CD4-positive, alpha-beta memory T cell (primary cell): ENCODE measurements around the gene FBXO21. TPM values are rescaled to one million over a fixed set of nuclear protein-coding genes. Genes with fewer than 3 reads are reported as not detected.

Experiments used
- CTCF ChIA-PET: fragments of 350-600 bp; sonication (Branson Sonifier 250); formaldehyde crosslinking; loops from one replicate; lab custom pipeline; 2021; ENCODE audit warnings: inconsistent platforms; ENCODE audit not compliant: partially characterized antibody; lab: Charles Lee
- POLR2A ChIA-PET: fragments of 350-600 bp; sonication (Branson Sonifier 250); formaldehyde crosslinking; loops from one replicate; lab custom pipeline; 2021; ENCODE audit not compliant: partially characterized antibody; lab: Charles Lee
- DNase-seq, 5 donors: peaks; one replicate each; pipeline versions ENCODE4 v3.0.0 to v3.0.0-alpha.2; 2020 to 2022; ENCODE audit warnings: mixed read lengths in 1 of 5
- H3K27ac ChIP-seq: one replicate; pipeline ENCODE4 v1.7.0; 2013; ENCODE audit warnings: low read depth, low read length
- H3K27me3 ChIP-seq: 2 replicates; pipeline ENCODE4 v1.7.0; 2013; ENCODE audit warnings: mild to moderate bottlenecking, low read length, moderate library complexity; ENCODE audit not compliant: insufficient read depth
- H3K36me3 ChIP-seq: 2 replicates; pipeline ENCODE4 v1.7.0; 2013; ENCODE audit warnings: mild to moderate bottlenecking, low read length, moderate library complexity; ENCODE audit not compliant: insufficient read depth
- H3K4me1 ChIP-seq: 2 replicates; pipeline ENCODE4 v1.7.0; 2013; ENCODE audit warnings: mild to moderate bottlenecking, low read length, moderate library complexity; ENCODE audit not compliant: insufficient read depth
- H3K4me3 ChIP-seq, 2 donors: one replicate each; pipeline ENCODE4 v1.7.0; 2013; ENCODE audit warnings: low read length in 2 of 2, mild to moderate bottlenecking in 1 of 2
- H3K9me3 ChIP-seq, 2 donors: one replicate each; pipeline ENCODE4 v1.7.0; 2013; ENCODE audit warnings: low read length in 2 of 2, control low read depth in 1 of 2; ENCODE audit not compliant: control insufficient read depth in 1 of 2
- H3K27ac Mint-ChIP-seq, 7 donors: one replicate each; pipeline ENCODE4 v1.8.0; 2020 to 2021; ENCODE audit warnings: mixed read lengths in 7 of 7, mild to moderate bottlenecking in 6 of 7, inconsistent platforms in 3 of 7, moderate library complexity in 3 of 7
- H3K27me3 Mint-ChIP-seq, 2 donors: one replicate each; pipeline ENCODE4 v1.8.0; 2020 to 2021; ENCODE audit warnings: mixed read lengths in 2 of 2
- H3K36me3 Mint-ChIP-seq, 2 donors: one replicate each; pipeline ENCODE4 v1.8.0; 2020 to 2021; ENCODE audit warnings: mixed read lengths in 2 of 2, inconsistent platforms in 1 of 2, mild to moderate bottlenecking in 1 of 2
- H3K4me1 Mint-ChIP-seq, 4 donors: one replicate each; pipeline ENCODE4 v1.8.0; 2020 to 2021; ENCODE audit warnings: mixed read lengths in 4 of 4, mild to moderate bottlenecking in 1 of 4
- H3K4me3 Mint-ChIP-seq, 8 donors: one replicate each; pipeline ENCODE4 v1.8.0; 2020 to 2021; ENCODE audit warnings: mixed read lengths in 8 of 8, mild to moderate bottlenecking in 7 of 8, moderate library complexity in 6 of 8, inconsistent platforms in 3 of 8
- H3K9me3 Mint-ChIP-seq, 8 donors: one replicate each; pipeline ENCODE4 v1.8.0; 2020 to 2021; ENCODE audit warnings: mixed read lengths in 8 of 8, mild to moderate bottlenecking in 5 of 8, inconsistent platforms in 3 of 8, moderate library complexity in 1 of 8
- intact Hi-C: fragments of 100-400 bp; cut with micrococcal nuclease; formaldehyde crosslinking; loops from one replicate; pipeline ENCODE4 v1.15.1; 2023
- polyA plus RNA-seq, 2 donors: library from polyadenylated mRNA; unstranded; fragments of 300-500 nt; fragmentation: Illumina TruSeq; gene quantifications; one replicate each; pipeline ENCODE4 v1.2.3, GENCODE V29; 2021
- total RNA-seq, 2 experiments: library from RNA; stranded (reverse); gene quantifications; one replicate each; pipeline ENCODE4 v1.2.3, GENCODE V29; 2021

The FBXO21 gene
- total and polyA plus RNA-seq, 4 experiments from 2014 or later, result 41.9 to 61.4 (median 49.9) TPM

DNA sequence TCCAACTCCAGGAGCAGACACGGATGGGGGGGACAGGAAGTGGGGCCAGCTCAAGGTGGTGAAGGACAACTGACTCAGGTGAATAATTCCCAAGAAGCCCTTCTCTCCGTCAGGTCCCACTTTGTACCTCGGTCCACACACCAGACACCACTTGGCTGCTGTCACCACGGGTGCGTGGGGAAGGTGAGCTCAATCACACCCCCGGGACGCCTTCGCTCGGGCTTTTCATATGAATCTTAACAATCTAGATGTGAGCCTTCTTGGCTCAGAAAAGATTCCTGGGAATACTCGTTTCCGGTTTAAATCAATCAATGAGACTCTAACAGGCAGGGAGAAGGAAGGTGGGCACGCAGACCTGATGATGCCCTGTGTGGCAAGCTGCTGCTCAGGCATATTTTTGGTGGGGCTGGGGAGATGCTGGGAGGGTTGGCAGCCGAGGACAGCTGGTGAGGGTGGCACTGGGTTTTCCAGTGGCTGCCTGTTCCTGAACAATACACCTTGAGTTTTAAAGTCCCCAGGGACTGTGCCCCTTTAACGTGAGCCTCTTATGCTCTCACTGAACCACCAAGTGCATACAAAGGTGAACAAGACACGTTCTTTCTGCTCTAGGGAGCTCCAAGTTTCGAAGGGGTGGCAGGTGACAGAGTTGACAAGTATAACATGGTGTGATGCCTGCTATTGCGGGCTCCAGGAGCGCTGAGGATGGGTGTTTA is 96.2 kb downstream of the FBXO21 start:
- intact Hi-C loops, result no loop called here

DNA sequence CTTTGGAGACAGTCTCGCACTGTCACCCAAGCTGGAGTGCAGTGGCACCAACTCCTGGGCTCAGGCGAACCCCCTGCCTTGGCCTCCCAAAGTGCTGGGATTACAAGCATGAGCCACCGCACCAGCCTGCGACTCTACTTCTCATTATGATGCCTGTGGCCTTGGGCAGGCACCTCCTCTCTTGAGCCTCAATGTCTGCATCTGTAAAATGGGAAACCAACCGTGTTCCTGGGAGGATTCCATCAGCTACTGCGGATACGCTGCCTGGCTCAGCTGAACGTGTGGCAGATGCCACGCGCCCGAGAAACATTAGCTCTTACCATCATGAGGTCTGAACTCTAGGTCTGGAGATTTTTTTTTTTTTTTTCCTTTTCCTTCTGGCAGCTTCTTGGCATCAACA is 96.8 kb downstream of the FBXO21 start:
- Mint-ChIP-seq H3K27ac (no peak overlapping the region), H3K4me1 (peaks cover 3 to 28% (median 12%) of the 10 kb centered on the region in 4 donors), H3K27me3 (peaks cover 6 to 8% of the 10 kb centered on the region in 2 donors), H3K36me3 (peaks cover 3 to 8% of the 10 kb centered on the region in 2 donors), H3K4me3 (no peak overlapping the region), H3K9me3 (peaks cover 0 to 14% (median 9%) of the 10 kb centered on the region in 8 donors)
- no peaks in the 10 kb centered on the region for H3K36me3 ChIP-seq
- ChIA-PET CTCF (no interaction called here), POLR2A (interaction anchor here (0.8 kb wide), 1 partner anchor 60 kb away, joined by 3 read pairs; no protein-coding TSS in a partner anchor)
- H3K4me3 ChIP-seq, result no peak overlapping the region
- no peaks in the 10 kb centered on the region for H3K27me3 ChIP-seq
- no peaks in the 10 kb centered on the region for H3K9me3 ChIP-seq
- H3K27ac ChIP-seq, result no peak overlapping the region
- H3K4me1 ChIP-seq, result peaks cover 14% of the 10 kb centered on the region
- DNase-seq, result no peak
- intact Hi-C loops, result no loop called here

More for the DNA sequence above, 96.2 kb downstream of the FBXO21 start:
- no peaks in the 10 kb centered on the region for H3K9me3 ChIP-seq
- ChIA-PET CTCF (interaction anchor here (1.2 kb wide), 1 partner anchor 14 kb away, joined by 4 read pairs; no protein-coding TSS in a partner anchor), POLR2A (interaction anchor here (0.8 kb wide), 1 partner anchor 61 kb away, joined by 3 read pairs; no protein-coding TSS in a partner anchor)
- Mint-ChIP-seq H3K4me1 (peaks cover 3 to 28% (median 12%) of the 10 kb centered on the region in 4 donors), H3K27ac (peak overlapping the region in 2 of 7 donors; percentile 12 to 37), H3K9me3 (peaks cover 0 to 10% (median 8%) of the 10 kb centered on the region in 8 donors), H3K4me3 (no peak overlapping the region), H3K36me3 (peaks cover 3 to 8% of the 10 kb centered on the region in 2 donors), H3K27me3 (peaks cover 6 to 8% of the 10 kb centered on the region in 2 donors)
- peaks cover 14% of the 10 kb centered on the region for H3K4me1 ChIP-seq
- no peak for DNase-seq
- H3K36me3 ChIP-seq, result no peaks in the 10 kb centered on the region
- no peak overlapping the region for H3K27ac ChIP-seq
- H3K4me3 ChIP-seq, result no peak overlapping the region
- no peaks in the 10 kb centered on the region for H3K27me3 ChIP-seq

DNA sequence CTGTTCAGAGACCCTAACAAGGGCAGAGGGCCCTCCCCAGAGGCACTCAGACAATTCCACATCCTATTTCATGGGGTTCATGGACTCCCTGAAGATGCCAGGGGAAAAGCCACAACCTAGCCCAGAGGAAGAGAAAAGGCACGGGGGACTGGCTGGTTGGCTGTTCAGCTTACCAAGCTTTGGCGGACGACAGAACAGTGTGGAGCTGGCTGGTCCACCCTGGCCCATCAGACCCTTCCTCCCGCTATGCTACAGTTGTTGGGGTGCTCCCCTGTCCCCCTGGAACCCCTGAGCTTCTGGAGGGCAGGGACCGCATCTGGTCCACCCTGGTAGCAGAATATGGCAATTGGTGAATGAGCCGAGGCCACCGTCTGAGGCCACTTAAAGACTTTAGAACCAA is 97.4 kb downstream of the FBXO21 start:
- no peak overlapping the region for H3K4me3 Mint-ChIP-seq

DNA sequence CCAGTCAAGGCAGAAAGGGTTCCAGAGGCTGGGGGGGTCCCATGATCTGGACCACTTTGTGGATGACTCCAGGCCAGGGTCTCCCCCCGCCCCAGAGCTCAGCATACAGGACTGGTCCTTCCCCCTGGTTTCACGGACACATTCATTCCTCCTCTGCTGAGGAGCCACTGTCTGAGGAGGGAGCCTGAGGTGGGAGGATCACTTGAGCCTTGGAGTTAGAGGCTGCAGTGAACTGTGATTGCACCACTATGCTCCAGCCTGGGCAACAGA is 97.8 kb downstream of the FBXO21 start:
- peaks cover 4% of the 10 kb centered on the region for H3K4me1 ChIP-seq
- no peak overlapping the region for H3K27ac ChIP-seq
- ChIA-PET POLR2A (no interaction called here), CTCF (no interaction called here)
- H3K4me3 ChIP-seq, result no peak overlapping the region
- no peaks in the 10 kb centered on the region for H3K9me3 ChIP-seq
- DNase-seq, result no peak
- H3K36me3 ChIP-seq, result no peaks in the 10 kb centered on the region
- no peak overlapping the region for H3K4me3 Mint-ChIP-seq
- peaks cover 6 to 8% of the 10 kb centered on the region in 2 donors for H3K27me3 Mint-ChIP-seq
- H3K9me3 Mint-ChIP-seq, result peaks cover 0 to 14% (median 10%) of the 10 kb centered on the region in 8 donors
- no peak overlapping the region for H3K27ac Mint-ChIP-seq
- intact Hi-C loops, result no loop called here
- H3K36me3 Mint-ChIP-seq, result peaks cover 0 to 8% of the 10 kb centered on the region in 2 donors
- no peaks in the 10 kb centered on the region for H3K27me3 ChIP-seq
- H3K4me1 Mint-ChIP-seq, result peaks cover 0 to 19% (median 6%) of the 10 kb centered on the region in 4 donors

More for the DNA sequence above, 97.4 kb downstream of the FBXO21 start:
- peaks cover 0 to 14% (median 10%) of the 10 kb centered on the region in 8 donors for H3K9me3 Mint-ChIP-seq
- Histone ChIP-seq H3K9me3 (no peaks in the 10 kb centered on the region), H3K27me3 (no peaks in the 10 kb centered on the region), H3K4me3 (no peak overlapping the region), H3K36me3 (no peaks in the 10 kb centered on the region), H3K4me1 (peaks cover 9% of the 10 kb centered on the region), H3K27ac (no peak overlapping the region)
- ChIA-PET POLR2A (no interaction called here), CTCF (no interaction called here)
- H3K27me3 Mint-ChIP-seq, result peaks cover 6 to 8% of the 10 kb centered on the region in 2 donors
- peaks cover under 1 to 8% of the 10 kb centered on the region in 2 donors for H3K36me3 Mint-ChIP-seq
- intact Hi-C loops, result no loop called here
- DNase-seq, result no peak
- peaks cover 1 to 24% (median 10%) of the 10 kb centered on the region in 4 donors for H3K4me1 Mint-ChIP-seq
- H3K27ac Mint-ChIP-seq, result no peak overlapping the region

Other genes with a start within 250 kb of the FBXO21 start
- gene TESC, start 91.1 kb downstream of the FBXO21 start, total RNA-seq, result 1 to 10 TPM in 1 of 2 experiments, under 1 TPM in 1; 0.96 to 1.6 TPM
- 1 to 10 TPM; 6.6 to 9.6 TPM for gene TESC, start 91.1 kb downstream of the FBXO21 start, polyA plus RNA-seq
- not detected for gene NOS1, start 171.2 kb upstream of the FBXO21 start, total RNA-seq
- gene NOS1, start 171.2 kb upstream of the FBXO21 start, polyA plus RNA-seq, result not detected